Measurements from ENCODE around the gene SEMA3C.

Gene SEMA3C

GRCh38 chr7:80806663-80807062, 112.2 kb downstream of the SEMA3C start:
- Histone ChIP-seq H3K4me1 (no peaks in the 10 kb centered on the region), H3K9me3 (ENCODE audit: control insufficient read depth, low read length) (no peaks in the 10 kb centered on the region), H3K4me3 (ENCODE audit: low read depth, low read length) (no peak overlapping the region), H3K36me3 (ENCODE audit: control insufficient read depth, insufficient read depth, low read length) (no peaks in the 10 kb centered on the region), H3K9ac (no peak overlapping the region), H3K27ac (no peak overlapping the region), H3K79me2 (no peaks in the 10 kb centered on the region), H2AFZ (no peak overlapping the region), H3K4me2 (ENCODE audit: low read length) (no peak overlapping the region), H3K27me3 (ENCODE audit: control insufficient read depth, insufficient read depth, low read length) (no peaks in the 10 kb centered on the region)
- no peak for TF ChIP-seq CTCF (IDR thresholded peaks at IDR 0.05)

- no peaks in the 10 kb centered on the region for H3K36me3 ChIP-seq (ENCODE audit: control insufficient read depth, insufficient read depth, low read length)
- H3K79me2 ChIP-seq, result no peaks in the 10 kb centered on the region
- no peaks in the 10 kb centered on the region for H3K9me3 ChIP-seq (ENCODE audit: control insufficient read depth, low read length)
- no peak for TF ChIP-seq CTCF (IDR thresholded peaks at IDR 0.05)
- H3K4me3 ChIP-seq (ENCODE audit: low read depth, low read length), result no peak overlapping the region
- no peaks in the 10 kb centered on the region for H3K27me3 ChIP-seq (ENCODE audit: control insufficient read depth, insufficient read depth, low read length)
- H3K4me1 ChIP-seq, result no peaks in the 10 kb centered on the region
- no peak overlapping the region for H3K4me2 ChIP-seq (ENCODE audit: low read length)
- no peak overlapping the region for H2AFZ ChIP-seq
- H3K9ac ChIP-seq, result no peak overlapping the region
- H3K27ac ChIP-seq, result no peak overlapping the region
These were observed 114.3 kb downstream of the SEMA3C start for GRCh38 chr7:80804589-80804988.

GRCh38 chr7:80802527-80802926, 116.3 kb downstream of the SEMA3C start:
- Histone ChIP-seq H3K9me3 (ENCODE audit: control insufficient read depth, low read length) (no peaks in the 10 kb centered on the region), H3K4me3 (ENCODE audit: low read depth, low read length) (no peak overlapping the region), H2AFZ (no peak overlapping the region), H3K79me2 (no peaks in the 10 kb centered on the region), H3K27me3 (ENCODE audit: control insufficient read depth, insufficient read depth, low read length) (no peaks in the 10 kb centered on the region), H3K4me2 (ENCODE audit: low read length) (no peak overlapping the region), H3K27ac (no peak overlapping the region), H3K36me3 (ENCODE audit: control insufficient read depth, insufficient read depth, low read length) (no peaks in the 10 kb centered on the region), H3K4me1 (no peaks in the 10 kb centered on the region), H3K9ac (no peak overlapping the region)
- TF ChIP-seq CTCF (IDR thresholded peaks at IDR 0.05), result no peak

- H3K27ac ChIP-seq, result no peak overlapping the region
- no peaks in the 10 kb centered on the region for H3K79me2 ChIP-seq
- H3K4me2 ChIP-seq (ENCODE audit: low read length), result no peak overlapping the region
- H3K9me3 ChIP-seq (ENCODE audit: control insufficient read depth, low read length), result no peaks in the 10 kb centered on the region
- TF ChIP-seq CTCF (IDR thresholded peaks at IDR 0.05), result no peak
- H2AFZ ChIP-seq, result no peak overlapping the region
- no peak overlapping the region for H3K4me3 ChIP-seq (ENCODE audit: low read depth, low read length)
- H3K36me3 ChIP-seq (ENCODE audit: control insufficient read depth, insufficient read depth, low read length), result no peaks in the 10 kb centered on the region
- no peaks in the 10 kb centered on the region for H3K4me1 ChIP-seq
- no peaks in the 10 kb centered on the region for H3K27me3 ChIP-seq (ENCODE audit: control insufficient read depth, insufficient read depth, low read length)
- H3K9ac ChIP-seq, result no peak overlapping the region
These were observed 123.9 kb downstream of the SEMA3C start for GRCh38 chr7:80794631-80795573.

GRCh38 chr7:80791509-80791929, 127.3 kb downstream of the SEMA3C start:
- no peaks in the 10 kb centered on the region for H3K27me3 ChIP-seq (ENCODE audit: control insufficient read depth, insufficient read depth, low read length)
- H3K4me3 ChIP-seq (ENCODE audit: low read depth, low read length), result no peak overlapping the region
- no peak overlapping the region for H2AFZ ChIP-seq
- H3K4me1 ChIP-seq, result no peaks in the 10 kb centered on the region
- H3K27ac ChIP-seq, result no peak overlapping the region
- no peaks in the 10 kb centered on the region for H3K9me3 ChIP-seq (ENCODE audit: control insufficient read depth, low read length)
- H3K4me2 ChIP-seq (ENCODE audit: low read length), result no peak overlapping the region
- H3K36me3 ChIP-seq (ENCODE audit: control insufficient read depth, insufficient read depth, low read length), result no peaks in the 10 kb centered on the region
- TF ChIP-seq CTCF (IDR thresholded peaks at IDR 0.05), result no peak
- H3K79me2 ChIP-seq, result no peaks in the 10 kb centered on the region
- H3K9ac ChIP-seq, result no peak overlapping the region

Measured in parathyroid adenoma (tissue), 2 donors.